ENCODE results near the gene CTSF. TPM values are rescaled to one million over a fixed set of nuclear protein-coding genes. Genes with fewer than 3 reads are reported as not detected.
"Not testable (repeated sequence)": the region's sequence is repeated elsewhere in the genome, so short reads cannot be mapped to it uniquely, and the experiment has no call there.

CTSF gene
- total RNA-seq, 1 donor from 2014 or later: 27.0 TPM

DNA sequence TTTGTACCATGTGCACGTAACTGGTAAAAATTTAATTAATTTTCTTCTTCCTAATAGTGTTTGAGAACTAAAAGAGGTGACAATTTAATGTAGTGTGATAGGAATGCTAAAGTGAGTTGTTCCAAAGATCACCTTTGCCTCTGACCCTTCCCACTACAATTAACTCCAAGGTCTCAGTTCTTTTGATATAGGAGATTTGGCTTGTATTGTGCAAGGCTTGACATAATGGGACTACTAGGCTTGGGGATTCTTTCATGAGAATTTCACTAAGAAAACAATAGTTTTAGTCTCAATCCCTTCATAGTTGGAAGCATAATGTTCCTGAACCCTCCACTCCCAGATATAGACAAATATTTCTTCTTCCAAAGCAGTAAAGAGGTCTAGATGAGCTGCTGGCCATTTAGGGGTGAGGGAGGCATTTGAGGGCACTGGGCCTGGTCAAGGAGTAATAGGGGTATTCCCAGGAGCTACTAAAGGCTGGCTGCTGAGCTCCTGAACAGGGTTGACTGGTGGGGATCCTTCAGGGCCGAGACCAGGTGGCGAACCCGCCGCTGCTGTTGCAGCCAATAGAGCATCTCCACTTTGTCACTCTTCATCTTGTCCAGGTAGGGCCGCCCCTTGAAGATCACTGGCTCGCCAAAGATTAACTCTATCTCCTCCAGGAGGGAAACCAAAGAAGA, 21.7 kb upstream of the CTSF start:
- no peak for DNase-seq (ENCODE audit: low spot score)

- DNase-seq (ENCODE audit: low spot score): not testable (repeated sequence)
Measured at GRCh38 chr11:66589315-66589714, 20.9 kb upstream of the CTSF start.

- no peak for DNase-seq (ENCODE audit: low spot score)
Measured at GRCh38 chr11:66586136-66586535, 17.7 kb upstream of the CTSF start.

DNA sequence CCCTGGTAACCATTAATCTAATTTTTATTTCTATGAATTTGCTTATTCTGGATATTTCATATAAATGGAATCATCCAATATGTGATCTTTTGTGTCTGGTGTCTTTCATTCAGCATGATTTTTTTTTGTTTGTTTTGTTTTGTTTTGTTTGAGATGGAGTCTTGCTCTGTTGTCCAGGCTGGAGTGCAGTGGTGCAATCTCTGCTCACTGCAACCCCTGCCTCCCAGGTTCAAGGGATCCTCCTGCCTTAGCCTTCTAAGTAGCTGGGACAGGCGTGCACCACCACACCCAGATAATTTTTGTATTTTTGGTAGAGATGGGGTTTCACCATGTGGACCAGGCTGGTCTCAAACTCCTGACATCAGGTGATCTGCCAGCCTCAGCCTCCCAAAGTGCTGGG, 17.0 kb upstream of the CTSF start:
- not testable (repeated sequence) for DNase-seq (ENCODE audit: low spot score)

DNA sequence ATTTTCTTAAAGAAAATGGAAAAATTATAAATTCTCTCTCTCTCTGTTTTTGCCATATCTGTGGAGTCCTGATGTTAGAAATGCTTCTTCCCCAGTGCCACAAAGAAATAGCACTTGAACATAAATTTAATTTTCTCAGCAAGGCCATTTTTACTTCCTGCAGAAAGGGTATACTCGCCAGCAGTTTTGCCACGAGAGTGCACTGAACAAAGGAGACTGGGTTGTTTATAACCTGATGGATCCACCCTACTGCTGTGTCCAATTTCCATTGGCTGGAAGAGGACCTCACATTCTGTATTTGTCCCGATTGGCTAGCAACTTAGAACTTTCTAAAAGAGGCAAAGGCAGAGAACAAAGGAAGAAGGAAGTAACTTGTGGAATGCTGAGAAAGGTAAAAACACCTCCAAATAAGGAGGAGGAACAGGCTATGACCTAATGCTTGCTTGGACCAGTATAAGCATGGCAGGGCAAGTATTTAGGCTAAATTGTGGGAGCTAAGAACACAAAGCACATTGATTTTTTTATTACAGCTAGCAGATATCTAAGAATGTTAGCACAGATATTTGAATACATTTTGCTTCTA, 14.2 kb upstream of the CTSF start:
- DNase-seq (ENCODE audit: low spot score): not testable (repeated sequence)

DNA sequence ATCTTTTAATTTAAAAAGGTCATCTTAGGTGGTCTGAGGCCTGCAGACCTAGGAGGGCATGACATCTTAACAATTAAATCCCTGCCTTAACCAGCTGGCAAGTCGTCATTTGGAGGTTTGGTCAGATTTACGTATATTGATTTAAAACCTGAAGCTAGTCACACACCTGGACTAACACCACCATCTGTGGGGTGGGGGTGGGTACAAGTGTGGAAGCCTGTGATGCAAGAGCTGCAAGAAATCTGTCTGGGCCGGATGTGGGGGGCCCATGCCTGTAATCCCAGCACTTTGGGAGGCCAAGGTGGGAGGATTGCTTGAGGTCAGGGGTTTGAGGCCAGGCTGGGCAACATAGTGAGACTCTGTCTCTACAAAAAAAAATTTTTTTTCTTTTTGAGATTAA, 12.9 kb upstream of the CTSF start:
- no peak for DNase-seq (ENCODE audit: low spot score)

DNA sequence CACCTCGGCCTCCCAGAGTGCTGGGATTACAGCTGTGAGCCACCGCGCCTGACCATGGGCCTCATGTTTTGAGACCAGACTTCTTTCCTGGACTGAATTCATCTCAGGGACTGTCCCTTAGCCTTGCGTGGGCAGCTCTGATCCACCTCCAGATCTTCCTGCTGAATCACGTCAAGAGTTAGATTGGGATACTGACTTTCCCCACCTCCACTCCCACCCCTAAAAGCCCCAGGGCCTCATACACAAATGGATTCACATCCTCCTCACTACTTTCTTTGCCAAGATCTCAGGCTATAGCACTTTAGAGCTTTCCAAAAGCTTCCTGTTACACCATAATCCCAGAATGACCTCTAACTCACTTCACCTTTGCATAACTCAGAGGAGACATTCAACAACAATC, 12.4 kb upstream of the CTSF start:
- DNase-seq (ENCODE audit: low spot score): no peak

DNA sequence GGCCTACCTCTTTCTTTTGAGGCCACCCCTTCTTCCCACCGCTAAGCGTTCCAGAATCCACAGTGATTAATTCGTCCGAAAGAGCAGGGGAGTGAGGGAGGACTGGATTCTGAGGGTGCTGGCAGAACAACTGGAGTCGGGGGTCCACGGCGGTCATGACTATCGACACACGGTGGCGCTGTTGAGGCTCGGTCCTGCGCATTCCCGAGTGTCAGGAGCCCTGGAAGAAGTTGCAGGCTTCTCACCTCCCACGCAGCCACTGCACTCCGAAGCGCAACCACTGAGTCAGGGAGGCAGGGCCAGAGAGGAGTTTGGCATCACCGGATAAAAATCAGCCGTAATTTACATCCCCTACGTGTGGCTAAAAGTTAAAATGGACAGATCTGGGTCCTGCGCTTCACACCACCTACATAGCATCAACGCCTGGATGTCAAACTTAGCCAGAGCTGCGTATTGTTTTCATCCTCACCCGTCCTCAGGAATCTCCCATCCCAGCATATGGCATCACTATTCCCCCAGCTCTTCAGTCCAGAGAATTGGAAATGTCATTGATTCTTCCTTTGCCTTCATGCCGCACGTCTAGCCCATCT, 10.7 kb upstream of the CTSF start:
- peak; percentile 72 for DNase-seq (ENCODE audit: low spot score)

DNA sequence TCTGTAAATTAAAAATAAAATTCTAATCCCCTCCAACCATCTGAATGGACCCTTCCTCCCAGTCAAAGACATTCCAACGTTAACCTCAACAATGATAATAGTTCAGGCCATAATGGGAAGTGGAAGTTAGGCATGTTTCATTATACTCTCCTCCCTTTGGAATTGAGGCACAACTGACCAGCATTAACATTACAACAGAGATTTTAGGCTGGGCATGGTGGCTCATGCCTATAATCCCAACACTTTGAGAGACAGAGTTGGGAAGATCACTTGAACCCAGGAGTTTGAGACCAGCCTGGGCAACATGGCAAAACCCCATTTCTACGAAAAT, 2.4 kb upstream of the CTSF start:
- no peak for DNase-seq (ENCODE audit: low spot score)

DNA sequence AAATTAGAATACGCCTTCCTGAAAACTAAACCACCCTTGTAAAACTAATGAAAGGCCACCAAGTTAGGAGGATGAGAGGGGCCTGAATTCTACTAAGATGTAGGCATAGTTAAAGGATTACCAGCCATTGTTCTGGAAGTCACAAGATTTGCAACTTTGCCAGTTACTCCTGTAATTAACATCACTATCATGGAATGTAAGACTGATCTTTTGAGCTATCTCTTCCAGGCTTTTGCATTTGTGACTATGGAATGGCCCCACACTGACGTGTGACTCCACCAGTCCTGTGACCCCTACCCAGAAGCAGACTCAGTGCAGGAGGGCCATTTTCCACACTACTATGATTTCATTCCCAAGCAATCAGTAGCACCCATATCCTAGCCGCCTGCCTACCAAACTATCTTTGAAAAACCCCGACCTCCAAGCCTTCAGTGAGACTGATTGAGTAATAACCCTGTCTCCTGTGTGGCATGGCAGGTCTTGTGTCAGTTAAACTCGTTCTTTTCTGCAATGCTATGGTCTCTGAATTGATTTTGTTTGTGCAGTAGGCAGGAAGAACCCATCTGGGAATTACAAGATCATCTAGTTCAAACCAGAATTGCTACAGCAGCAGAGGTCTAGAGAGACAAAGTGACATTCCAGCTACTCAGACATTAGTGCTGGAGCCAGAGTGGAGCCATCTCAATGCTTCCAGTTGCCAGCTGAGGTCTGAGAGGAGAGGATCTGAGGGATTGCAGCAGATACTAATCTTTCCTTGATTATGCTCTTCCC, 1.9 kb upstream of the CTSF start:
- DNase-seq (ENCODE audit: low spot score): no peak

- no peak for DNase-seq (ENCODE audit: low spot score)
Measured at GRCh38 chr11:66569076-66569475, 670 bp upstream of the CTSF start.

GRCh38 chr11:66567787-66568123, 651 bp downstream of the CTSF start:
- no peak for DNase-seq (ENCODE audit: low spot score)

DNA sequence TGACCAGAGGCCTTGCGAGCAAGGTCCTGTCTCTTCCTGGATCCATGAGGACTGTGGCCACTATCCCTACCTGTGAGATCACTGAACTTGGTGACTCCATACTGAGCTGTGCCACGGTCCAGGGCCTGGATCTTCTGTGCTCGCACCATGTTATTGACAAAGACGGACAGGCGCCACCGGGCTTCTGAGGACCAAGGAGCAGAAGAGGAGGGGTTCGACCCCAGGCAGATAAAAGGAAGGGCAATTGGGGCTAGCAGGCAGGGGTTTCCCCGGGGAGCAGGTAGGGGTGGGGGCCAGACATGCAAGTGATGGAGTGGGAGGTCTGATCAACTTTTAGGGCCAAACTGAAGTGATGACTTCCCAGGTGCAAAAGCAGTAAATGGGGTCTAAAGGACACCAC, 2.2 kb downstream of the CTSF start:
- no peak for DNase-seq (ENCODE audit: low spot score)

DNA sequence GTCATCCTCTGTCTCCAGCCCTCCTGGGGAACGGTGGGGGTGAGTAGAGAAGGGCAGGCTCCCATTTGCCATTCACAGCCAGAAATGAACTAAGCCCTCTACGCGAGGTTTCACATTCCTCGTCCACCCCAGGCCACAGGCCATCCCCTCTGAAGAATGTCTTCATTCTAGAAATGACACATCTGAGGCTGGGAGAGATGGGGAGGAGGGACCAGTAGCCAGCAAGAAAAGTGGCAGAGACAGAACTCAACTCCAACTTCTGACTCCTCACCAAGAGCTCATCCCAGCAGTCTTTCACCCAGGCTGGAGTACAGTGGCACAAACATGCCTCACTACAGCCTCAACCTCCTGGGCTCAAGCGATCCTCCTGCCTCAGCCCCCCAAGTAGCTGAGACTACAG, 3.4 kb downstream of the CTSF start:
- no peak for DNase-seq (ENCODE audit: low spot score)

DNA sequence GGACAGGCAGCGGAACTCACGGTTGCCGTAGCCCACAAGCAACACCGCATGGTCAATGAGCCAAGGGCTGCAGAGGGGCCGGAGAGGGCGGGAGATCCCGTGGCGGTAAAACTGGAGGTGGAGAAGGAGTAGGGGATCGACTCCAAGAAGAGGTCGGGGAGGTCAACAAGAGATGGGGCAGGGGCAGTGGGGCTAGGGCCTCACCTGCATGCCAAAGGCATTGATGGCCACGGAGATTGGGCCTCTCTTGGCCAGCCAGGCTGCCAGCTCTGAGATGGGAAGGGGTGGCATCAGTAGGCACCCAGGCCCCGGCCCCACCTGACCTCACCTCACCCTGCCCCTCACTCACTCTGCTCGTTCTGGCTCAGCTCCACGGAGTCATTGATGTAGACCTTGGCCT, 3.9 kb downstream of the CTSF start:
- no peak for DNase-seq (ENCODE audit: low spot score)

- no peak for DNase-seq (ENCODE audit: low spot score)
Measured at GRCh38 chr11:66563832-66564231, 4.6 kb downstream of the CTSF start.

- no peak for DNase-seq (ENCODE audit: low spot score)
Measured at GRCh38 chr11:66562907-66563583, 5.4 kb downstream of the CTSF start.

DNA sequence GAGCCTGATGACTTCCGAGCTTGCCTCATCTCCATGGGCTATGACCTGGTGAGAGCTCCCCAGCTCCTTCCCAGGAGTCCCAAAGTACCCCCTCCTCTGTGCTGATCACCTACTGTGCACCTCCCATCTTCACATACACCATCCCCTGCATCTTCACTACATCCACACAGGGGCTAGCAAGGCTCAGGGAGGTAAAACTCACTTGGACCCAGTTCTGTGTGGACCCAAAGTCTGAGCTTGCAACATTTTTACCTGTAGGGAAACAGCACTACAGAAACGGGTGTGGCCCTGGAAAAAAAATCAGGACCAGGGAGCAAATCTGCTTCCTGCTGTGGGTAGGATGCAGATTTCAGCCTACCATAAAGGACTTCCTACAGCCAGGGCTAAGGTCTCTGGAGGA, 6.1 kb downstream of the CTSF start:
- DNase-seq (ENCODE audit: low spot score): no peak

- no peak for DNase-seq (ENCODE audit: low spot score)
Measured at GRCh38 chr11:66561975-66562248, 6.5 kb downstream of the CTSF start.

- no peak for DNase-seq (ENCODE audit: low spot score)
Measured at GRCh38 chr11:66561178-66561974, 7.0 kb downstream of the CTSF start.

- DNase-seq (ENCODE audit: low spot score): no peak
Measured at GRCh38 chr11:66559866-66560676, 8.3 kb downstream of the CTSF start.

Measured in ureter (tissue), 1 donor.